ENCODE results near the gene AGXT.

The AGXT gene

DNA sequence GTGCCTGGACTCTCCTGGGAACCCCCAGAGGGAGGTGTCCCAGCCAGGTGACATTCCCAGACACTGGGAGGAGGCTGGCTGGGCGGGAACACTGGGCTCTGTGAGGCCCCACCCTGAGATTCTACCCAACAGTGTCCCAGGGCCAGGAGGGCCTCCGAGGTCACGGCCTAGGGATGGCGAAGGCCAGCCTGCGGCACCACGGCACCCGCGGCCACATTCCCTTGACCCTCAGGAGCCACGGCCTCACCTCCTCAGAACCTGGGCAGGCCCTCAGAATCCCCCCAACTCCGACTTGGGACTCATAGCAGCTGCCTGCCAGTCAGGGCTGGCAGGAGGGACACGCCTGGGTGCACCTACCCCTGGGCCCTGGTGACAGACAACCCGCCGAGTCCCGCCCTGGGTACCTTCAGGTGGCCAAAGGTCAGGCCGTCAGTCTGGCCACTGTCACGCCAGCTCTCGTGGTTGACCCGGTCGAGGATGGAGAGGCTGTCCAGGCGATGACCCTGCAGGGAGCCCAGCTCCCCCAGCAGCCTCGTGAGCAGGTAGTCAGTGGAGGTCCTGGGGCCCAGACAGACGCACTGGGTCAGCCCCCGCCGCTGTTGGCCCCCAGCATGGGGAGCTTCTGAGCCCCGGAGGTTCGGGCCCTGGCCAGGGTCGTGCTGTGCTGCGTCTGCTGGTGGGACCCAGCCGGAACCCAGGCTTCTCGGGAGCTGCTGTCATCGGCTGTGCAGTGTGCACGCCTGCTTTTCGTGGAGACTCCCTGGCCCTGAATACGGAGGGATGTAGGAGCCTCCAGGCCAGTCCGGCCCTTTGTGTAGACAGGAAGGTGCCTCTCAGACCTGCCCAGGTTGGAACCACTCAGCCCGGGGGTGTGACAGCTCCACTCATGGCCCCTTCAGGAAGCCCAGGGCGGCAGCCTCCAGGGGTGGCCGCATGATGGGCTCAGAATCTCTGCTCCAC lies 21.3 kb downstream of the AGXT start:
- H3K4me1 ChIP-seq = no peaks in the 10 kb centered on the region
- in situ Hi-C loops (cut with MboI; ENCODE audit: low sequenced_read_pairs) = no loop called here

DNA sequence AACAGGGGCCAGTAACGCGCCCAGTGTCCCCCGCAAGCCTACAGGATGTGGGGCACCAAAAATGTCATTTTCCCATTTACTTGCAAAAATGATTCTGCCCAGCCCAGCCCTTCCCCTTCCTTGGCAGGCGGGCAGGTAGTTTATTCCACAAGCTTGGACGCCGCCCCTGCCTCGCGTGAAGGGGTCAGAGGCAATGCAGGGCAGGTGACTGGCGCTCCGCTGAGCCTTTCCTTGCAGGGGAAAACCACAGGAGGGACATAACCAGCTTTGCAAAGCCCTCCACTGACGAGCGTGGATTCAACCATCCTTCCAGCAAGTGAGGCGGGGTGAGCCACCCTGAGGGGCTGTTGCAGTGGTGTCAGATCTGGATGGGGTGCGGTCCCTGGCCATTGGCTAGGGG lies 22.1 kb downstream of the AGXT start:
- Histone ChIP-seq H3K27me3 (ENCODE audit: low read depth) (no peaks in the 10 kb centered on the region), H3K9me3 (no peaks in the 10 kb centered on the region), H3K36me3 (replicated peaks) (no peaks in the 10 kb centered on the region), H3K4me1 (no peaks in the 10 kb centered on the region), H3K4me3 (no peak overlapping the region)
- in situ Hi-C loops (cut with MboI; ENCODE audit: low sequenced_read_pairs) = no loop called here
- no peak for DNase-seq (ENCODE audit: low spot score in 2 of 2)

More for the DNA sequence above, 21.3 kb downstream of the AGXT start:
- Histone ChIP-seq H3K9me3 (no peaks in the 10 kb centered on the region), H3K36me3 (replicated peaks) (no peaks in the 10 kb centered on the region), H3K27me3 (ENCODE audit: low read depth) (no peaks in the 10 kb centered on the region), H3K4me3 (no peak overlapping the region)
- no peak for DNase-seq (ENCODE audit: low spot score in 2 of 2)

GRCh38 chr2:240891492-240892340 lies 23.1 kb downstream of the AGXT start:
- Histone ChIP-seq H3K9me3 (no peaks in the 10 kb centered on the region), H3K27me3 (ENCODE audit: low read depth) (no peaks in the 10 kb centered on the region), H3K4me3 (no peak overlapping the region), H3K4me1 (no peaks in the 10 kb centered on the region), H3K36me3 (replicated peaks) (no peaks in the 10 kb centered on the region)
- DNase-seq (ENCODE audit: low spot score in 2 of 2) = no peak
- in situ Hi-C loops (cut with MboI; ENCODE audit: low sequenced_read_pairs) = no loop called here

DNA sequence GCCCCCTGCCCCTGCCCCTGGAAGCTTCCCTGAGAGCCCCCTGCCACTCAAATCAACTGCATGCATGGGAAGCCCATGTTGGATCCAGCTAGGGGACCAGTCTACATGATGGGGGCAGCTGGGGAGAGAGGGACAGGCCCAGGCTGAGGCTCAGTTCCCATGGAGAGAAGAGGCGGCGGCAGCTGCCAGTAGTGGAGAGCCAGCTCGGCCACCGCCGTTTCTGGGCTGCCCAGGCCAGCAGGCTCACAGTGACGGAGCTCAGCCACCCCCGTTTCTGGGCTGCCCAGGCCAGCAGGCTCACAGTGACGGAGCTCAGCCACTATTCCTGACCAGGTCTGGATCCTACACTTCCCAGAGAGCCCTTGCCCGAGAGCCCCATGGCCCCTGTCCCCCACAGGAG lies 23.7 kb downstream of the AGXT start:
- Histone ChIP-seq H3K36me3 (replicated peaks) (no peaks in the 10 kb centered on the region), H3K4me3 (no peak overlapping the region), H3K4me1 (no peaks in the 10 kb centered on the region), H3K9me3 (no peaks in the 10 kb centered on the region), H3K27me3 (ENCODE audit: low read depth) (no peaks in the 10 kb centered on the region)
- in situ Hi-C loops (cut with MboI; ENCODE audit: low sequenced_read_pairs) = no loop called here
- no peak for DNase-seq (ENCODE audit: low spot score in 2 of 2)

GRCh38 chr2:240892925-240893324 lies 24.3 kb downstream of the AGXT start:
- Histone ChIP-seq H3K27me3 (ENCODE audit: low read depth) (no peaks in the 10 kb centered on the region), H3K36me3 (replicated peaks) (no peaks in the 10 kb centered on the region), H3K4me1 (no peaks in the 10 kb centered on the region), H3K9me3 (no peaks in the 10 kb centered on the region), H3K4me3 (no peak overlapping the region)
- DNase-seq (ENCODE audit: low spot score in 2 of 2) = no peak
- in situ Hi-C loops (cut with MboI; ENCODE audit: low sequenced_read_pairs) = no loop called here

- Histone ChIP-seq H3K4me1 (no peaks in the 10 kb centered on the region), H3K4me3 (no peak overlapping the region), H3K36me3 (replicated peaks) (no peaks in the 10 kb centered on the region), H3K9me3 (no peaks in the 10 kb centered on the region), H3K27me3 (ENCODE audit: low read depth) (no peaks in the 10 kb centered on the region)
- in situ Hi-C loops (cut with MboI; ENCODE audit: low sequenced_read_pairs) = no loop called here
- DNase-seq (ENCODE audit: low spot score in 2 of 2) = no peak
Observed at GRCh38 chr2:240893363-240893844, 24.8 kb downstream of the AGXT start.

- Histone ChIP-seq H3K36me3 (replicated peaks) (no peaks in the 10 kb centered on the region), H3K9me3 (no peaks in the 10 kb centered on the region), H3K4me1 (no peaks in the 10 kb centered on the region), H3K27me3 (ENCODE audit: low read depth) (no peaks in the 10 kb centered on the region), H3K4me3 (no peak overlapping the region)
- no peak for DNase-seq (ENCODE audit: low spot score in 2 of 2)
- in situ Hi-C loops (cut with MboI; ENCODE audit: low sequenced_read_pairs) = no loop called here
Observed at GRCh38 chr2:240894006-240894405, 25.4 kb downstream of the AGXT start.

DNA sequence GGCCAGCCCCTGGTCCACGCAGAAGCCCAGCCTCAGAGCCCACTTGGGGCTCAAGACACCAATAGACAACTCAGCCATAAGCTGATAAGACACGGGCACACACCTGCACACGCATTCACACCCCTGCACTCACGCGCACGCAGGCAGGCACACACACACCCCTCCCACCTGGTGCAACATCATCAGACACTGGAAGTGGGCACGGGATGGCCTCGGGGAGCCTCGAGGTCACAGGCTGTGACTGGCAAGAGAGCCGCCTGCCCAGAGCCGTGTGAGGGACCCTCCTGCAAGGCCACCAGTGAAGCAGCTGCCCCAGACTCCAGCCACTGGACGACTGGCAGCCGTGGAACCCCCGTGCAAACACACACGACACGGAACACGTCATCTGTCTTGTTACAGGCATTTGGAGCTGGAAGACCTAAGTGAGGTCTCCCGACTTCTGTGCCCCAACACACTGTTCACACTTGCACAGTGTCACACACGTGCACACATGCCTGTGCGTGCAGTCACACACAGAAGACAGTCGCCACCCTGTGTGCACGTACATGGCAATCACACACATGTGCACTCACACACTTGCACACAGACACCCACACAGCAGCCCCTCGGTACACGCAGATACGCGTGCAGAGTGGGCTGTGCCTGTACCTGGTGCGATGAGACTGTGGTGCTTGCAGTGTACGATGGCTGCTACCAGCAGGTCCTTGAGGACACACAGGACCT lies 26.4 kb downstream of the AGXT start:
- in situ Hi-C loops (cut with MboI; ENCODE audit: low sequenced_read_pairs) = no loop called here
- H3K36me3 ChIP-seq (replicated peaks) = no peaks in the 10 kb centered on the region
- H3K27me3 ChIP-seq (ENCODE audit: low read depth) = no peaks in the 10 kb centered on the region
- no peak for DNase-seq (ENCODE audit: low spot score in 2 of 2)
- H3K4me3 ChIP-seq = no peak overlapping the region
- no peaks in the 10 kb centered on the region for H3K9me3 ChIP-seq
- H3K4me1 ChIP-seq = no peaks in the 10 kb centered on the region

DNA sequence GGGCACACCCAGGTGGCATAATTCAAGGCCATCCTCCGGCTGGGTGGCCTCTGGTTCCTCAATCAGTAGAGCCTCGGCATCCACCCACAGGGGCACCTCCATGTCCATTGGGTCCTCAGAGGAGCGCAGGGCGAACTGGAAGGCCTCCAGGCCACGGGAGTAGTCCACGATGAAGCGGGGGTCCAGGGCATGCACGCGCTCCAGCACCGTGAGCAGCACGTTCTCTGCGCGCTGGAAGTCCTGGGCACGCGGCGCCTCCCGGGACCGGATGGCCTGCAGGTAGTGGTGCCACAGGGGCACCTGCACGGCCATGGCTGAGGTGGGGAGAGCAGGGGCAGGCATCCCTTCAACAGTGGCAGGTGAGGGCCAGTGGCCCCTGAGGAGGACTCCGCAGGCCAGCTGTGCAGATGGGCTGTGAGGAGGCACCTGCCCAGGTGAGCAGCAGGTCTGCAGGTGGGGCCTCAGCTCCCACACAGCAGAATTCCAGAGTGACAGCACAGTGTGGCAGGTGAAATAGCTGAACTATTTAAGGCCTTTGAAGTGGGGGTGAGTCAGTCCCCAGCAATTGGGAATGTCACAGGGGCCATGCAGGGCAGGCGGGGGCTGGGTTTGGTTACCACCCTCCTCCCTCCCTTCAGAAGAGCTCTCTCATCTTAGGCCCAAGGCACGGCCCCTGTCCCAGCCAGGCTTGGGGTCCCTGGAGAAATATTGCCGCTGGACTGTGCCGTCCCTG lies 27.2 kb downstream of the AGXT start, which contains the start of gene MAB21L4:
Gene MAB21L4 (minus strand): TSS at position 501 of the 733 bp plus-strand sequence. CDS start 159 bp downstream, at position 342.
- H3K27me3 ChIP-seq (ENCODE audit: low read depth) = no peaks in the 10 kb centered on the region
- no peak within 1 kb of the TSS for H3K4me3 ChIP-seq
- no peaks in the 10 kb centered on the region for H3K36me3 ChIP-seq (replicated peaks)
- H3K9me3 ChIP-seq = no peaks in the 10 kb centered on the region
- no peaks in the 10 kb centered on the region for H3K4me1 ChIP-seq
- no peak for DNase-seq (ENCODE audit: low spot score in 2 of 2)
- in situ Hi-C loops (cut with MboI; ENCODE audit: low sequenced_read_pairs) = no loop called here

DNA sequence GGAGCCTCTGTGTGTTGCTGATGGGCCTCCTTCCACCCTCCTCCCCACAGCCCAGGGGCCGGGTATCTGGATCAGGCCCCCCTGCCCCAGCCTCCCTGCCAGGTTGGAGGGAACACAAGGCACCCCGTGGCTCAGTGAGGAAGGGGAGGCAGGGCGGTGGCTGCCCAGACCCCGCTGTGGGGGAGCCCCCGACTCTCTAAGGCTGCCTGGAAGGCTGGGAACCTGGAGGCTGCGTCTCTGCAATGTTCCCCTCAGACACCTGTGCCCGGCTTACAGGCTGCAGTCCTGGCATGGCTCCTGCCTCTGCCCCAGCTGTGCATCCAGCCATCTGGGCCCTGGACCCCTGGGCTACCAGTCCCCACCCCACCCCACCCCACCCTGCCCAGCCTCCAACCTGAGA lies 27.8 kb downstream of the AGXT start:
- H3K36me3 ChIP-seq (replicated peaks) = no peaks in the 10 kb centered on the region
- no peak overlapping the region for H3K4me3 ChIP-seq
- no peaks in the 10 kb centered on the region for H3K9me3 ChIP-seq
- H3K4me1 ChIP-seq = no peaks in the 10 kb centered on the region
- in situ Hi-C loops (cut with MboI; ENCODE audit: low sequenced_read_pairs) = no loop called here
- no peaks in the 10 kb centered on the region for H3K27me3 ChIP-seq (ENCODE audit: low read depth)
- DNase-seq (ENCODE audit: low spot score in 2 of 2) = no peak

GRCh38 chr2:240896871-240897692 lies 28.5 kb downstream of the AGXT start:
- no peaks in the 10 kb centered on the region for H3K4me1 ChIP-seq
- in situ Hi-C loops (cut with MboI; ENCODE audit: low sequenced_read_pairs) = no loop called here
- H3K27me3 ChIP-seq (ENCODE audit: low read depth) = no peaks in the 10 kb centered on the region
- no peaks in the 10 kb centered on the region for H3K9me3 ChIP-seq
- H3K36me3 ChIP-seq (replicated peaks) = no peaks in the 10 kb centered on the region
- DNase-seq (ENCODE audit: low spot score in 2 of 2) = no peak
- no peak overlapping the region for H3K4me3 ChIP-seq

- Histone ChIP-seq H3K36me3 (replicated peaks) (no peaks in the 10 kb centered on the region), H3K4me1 (no peaks in the 10 kb centered on the region), H3K4me3 (no peak overlapping the region), H3K27me3 (ENCODE audit: low read depth) (no peaks in the 10 kb centered on the region; the same call in 1 of the 2 replicates), H3K9me3 (no peaks in the 10 kb centered on the region)
- no peak for DNase-seq (ENCODE audit: low spot score in 2 of 2)
- in situ Hi-C loops (cut with MboI; ENCODE audit: low sequenced_read_pairs) = no loop called here
Observed at GRCh38 chr2:240898108-240898730, 29.6 kb downstream of the AGXT start.

All from HAP-1 (cell line).